RWPE2 (cell line): ENCODE measurements around the gene PDLIM1.
A peak's percentile ranks its signal among the peaks of the same experiment; 100 is the strongest.

Experiments
- ATAC-seq: fragments of 200-7000 bp; cut with Tn5 transposase; 3 replicates; pipeline ENCODE4 v1.9.1; 2021; ENCODE audit warnings: low read depth
- DNase-seq: peaks from one replicate; pipeline ENCODE4 v3.0.0-alpha.2; 2020; ENCODE audit warnings: low spot score
- H3K27ac ChIP-seq: fragments of 450-650 bp; 2 replicates; pipeline ENCODE4 v1.5.1; 2017; ENCODE audit warnings: mild to moderate bottlenecking; ENCODE audit not compliant: poor library complexity, severe bottlenecking
- H3K27me3 ChIP-seq: fragments of 250-450 bp; sonication (Bioruptor Pico); 2 replicates; pipeline ENCODE4 v1.5.1; 2021; ENCODE audit warnings: mild to moderate bottlenecking, moderate library complexity; ENCODE audit not compliant: insufficient read depth, poor library complexity, severe bottlenecking
- H3K36me3 ChIP-seq: fragments of 250-450 bp; sonication (Bioruptor Pico); 2 replicates; pipeline ENCODE4 v1.5.1; 2020; ENCODE audit warnings: low read depth, mild to moderate bottlenecking, moderate library complexity
- H3K4me1 ChIP-seq: fragments of 250-450 bp; sonication (Bioruptor Pico); 2 replicates; pipeline ENCODE4 v1.5.1; 2021; ENCODE audit warnings: mild to moderate bottlenecking, moderate library complexity; ENCODE audit not compliant: insufficient read depth, poor library complexity, severe bottlenecking
- H3K4me3 ChIP-seq: fragments of 250-450 bp; sonication (Bioruptor Pico); 2 replicates; pipeline ENCODE4 v1.5.1; 2021; ENCODE audit warnings: mild to moderate bottlenecking, moderate library complexity; ENCODE audit not compliant: severe bottlenecking
- H3K9me3 ChIP-seq: fragments of 250-450 bp; sonication (Bioruptor Pico); 2 replicates; pipeline ENCODE4 v1.5.1; 2021; ENCODE audit warnings: mild to moderate bottlenecking, moderate library complexity; ENCODE audit not compliant: severe bottlenecking
- TF ChIP-seq, protein P1 (sequence below): fragments of 450-650 bp; IDR thresholded peaks from one replicate; pipeline ENCODE4 v1.5.1; 2017; ENCODE audit warnings: mild to moderate bottlenecking, moderate library complexity; ENCODE audit not compliant: poor library complexity, severe bottlenecking

PDLIM1 gene

DNA sequence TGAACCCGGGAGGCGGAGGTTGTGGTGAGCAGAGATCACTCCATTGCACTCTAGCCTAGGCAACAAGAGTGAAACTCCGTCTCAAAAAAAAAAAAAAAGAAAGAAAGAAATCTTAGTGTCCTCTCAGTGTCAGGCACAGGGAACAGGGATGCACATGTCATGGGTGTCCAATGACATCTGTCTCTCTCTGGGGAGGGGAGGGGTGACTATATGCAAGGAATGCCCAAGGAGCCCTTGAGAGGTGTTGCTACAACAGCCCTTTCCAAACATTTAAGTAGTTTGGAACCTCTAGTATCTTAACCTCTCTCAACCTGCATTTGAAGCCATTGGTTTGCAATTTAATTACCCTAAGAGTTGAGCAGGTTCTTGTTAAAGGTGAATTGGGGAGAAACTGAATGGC, 28.9 kb downstream of the PDLIM1 start:
- Histone ChIP-seq H3K4me3 (no peak overlapping the region), H3K27ac (peak overlapping the region; percentile 94), H3K4me1 (peaks cover 50% of the 10 kb centered on the region), H3K27me3 (no peaks in the 10 kb centered on the region), H3K36me3 (peaks cover 94% of the 10 kb centered on the region), H3K9me3 (no peaks in the 10 kb centered on the region)
- TF ChIP-seq, protein P1, sequence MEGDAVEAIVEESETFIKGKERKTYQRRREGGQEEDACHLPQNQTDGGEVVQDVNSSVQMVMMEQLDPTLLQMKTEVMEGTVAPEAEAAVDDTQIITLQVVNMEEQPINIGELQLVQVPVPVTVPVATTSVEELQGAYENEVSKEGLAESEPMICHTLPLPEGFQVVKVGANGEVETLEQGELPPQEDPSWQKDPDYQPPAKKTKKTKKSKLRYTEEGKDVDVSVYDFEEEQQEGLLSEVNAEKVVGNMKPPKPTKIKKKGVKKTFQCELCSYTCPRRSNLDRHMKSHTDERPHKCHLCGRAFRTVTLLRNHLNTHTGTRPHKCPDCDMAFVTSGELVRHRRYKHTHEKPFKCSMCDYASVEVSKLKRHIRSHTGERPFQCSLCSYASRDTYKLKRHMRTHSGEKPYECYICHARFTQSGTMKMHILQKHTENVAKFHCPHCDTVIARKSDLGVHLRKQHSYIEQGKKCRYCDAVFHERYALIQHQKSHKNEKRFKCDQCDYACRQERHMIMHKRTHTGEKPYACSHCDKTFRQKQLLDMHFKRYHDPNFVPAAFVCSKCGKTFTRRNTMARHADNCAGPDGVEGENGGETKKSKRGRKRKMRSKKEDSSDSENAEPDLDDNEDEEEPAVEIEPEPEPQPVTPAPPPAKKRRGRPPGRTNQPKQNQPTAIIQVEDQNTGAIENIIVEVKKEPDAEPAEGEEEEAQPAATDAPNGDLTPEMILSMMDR, result no peak
- DNase-seq, result no peak
- no peak for ATAC-seq

DNA sequence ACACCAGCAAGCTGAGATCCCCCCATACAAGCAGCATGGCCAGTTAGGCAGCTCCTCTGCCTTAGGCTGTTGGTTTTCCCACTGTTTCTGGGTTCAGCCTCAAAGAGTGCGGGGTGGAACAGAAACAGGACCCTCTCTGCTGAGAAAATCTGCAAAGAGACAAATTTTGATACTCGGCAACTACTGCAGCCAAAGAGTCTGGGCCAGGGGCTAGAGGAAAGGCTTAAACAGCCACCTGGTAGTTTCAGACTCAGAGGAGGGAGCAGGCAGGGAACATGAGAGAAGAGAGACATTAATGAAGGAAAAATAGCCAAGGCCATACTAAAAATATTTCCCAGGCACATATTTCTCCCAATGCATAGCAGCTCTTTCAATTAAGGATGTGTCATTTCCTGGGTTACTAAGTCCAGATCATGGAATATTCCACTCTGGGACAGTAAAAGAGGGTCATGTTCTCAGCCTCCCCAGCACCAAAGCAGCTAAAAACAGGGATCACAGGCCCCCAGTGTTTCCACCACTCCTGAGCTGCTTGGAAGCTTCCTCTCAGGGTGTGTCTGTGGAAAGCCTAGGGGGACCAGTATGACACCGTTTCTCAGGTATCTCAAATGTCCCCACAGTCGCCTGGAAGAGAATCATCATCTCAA, 29.8 kb downstream of the PDLIM1 start:
- H3K36me3 ChIP-seq, result peaks cover 98% of the 10 kb centered on the region
- peak overlapping the region; percentile 94 for H3K27ac ChIP-seq
- no peak for DNase-seq
- TF ChIP-seq, protein P1, result no peak
- peaks cover 43% of the 10 kb centered on the region for H3K4me1 ChIP-seq
- no peak overlapping the region for H3K4me3 ChIP-seq
- ATAC-seq, result peak; percentile 38
- no peaks in the 10 kb centered on the region for H3K27me3 ChIP-seq
- no peaks in the 10 kb centered on the region for H3K9me3 ChIP-seq

DNA sequence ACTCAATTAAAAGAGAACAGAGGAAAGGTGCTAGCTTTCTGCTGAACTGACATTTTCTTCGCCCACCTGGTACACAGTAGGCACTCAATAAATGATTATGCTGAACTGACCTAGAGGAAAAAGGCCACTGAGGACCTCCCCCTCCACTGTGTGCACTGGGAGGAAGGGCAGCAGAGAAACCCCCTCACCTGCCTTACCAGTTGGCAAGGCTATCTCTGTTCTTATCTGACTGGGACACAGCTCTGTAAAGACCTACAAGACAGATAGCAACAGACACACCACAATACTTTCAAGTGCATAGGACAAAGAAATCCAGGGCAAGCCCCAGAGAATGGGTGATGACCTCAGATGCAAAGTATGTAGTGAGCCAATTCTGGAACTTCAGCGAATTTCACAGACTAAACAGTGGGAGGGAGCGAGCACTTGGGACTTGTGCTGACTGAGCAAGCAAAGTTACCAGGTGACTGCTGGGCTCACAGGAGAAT, 30.4 kb downstream of the PDLIM1 start:
- ATAC-seq (peak; percentile 76), DNase-seq (no peak)
- Histone ChIP-seq H3K27me3 (no peaks in the 10 kb centered on the region), H3K27ac (peak overlapping the region; percentile 94), H3K9me3 (no peaks in the 10 kb centered on the region), H3K36me3 (peaks cover 98% of the 10 kb centered on the region), H3K4me1 (peaks cover 39% of the 10 kb centered on the region), H3K4me3 (no peak overlapping the region)
- TF ChIP-seq, protein P1, result no peak

DNA sequence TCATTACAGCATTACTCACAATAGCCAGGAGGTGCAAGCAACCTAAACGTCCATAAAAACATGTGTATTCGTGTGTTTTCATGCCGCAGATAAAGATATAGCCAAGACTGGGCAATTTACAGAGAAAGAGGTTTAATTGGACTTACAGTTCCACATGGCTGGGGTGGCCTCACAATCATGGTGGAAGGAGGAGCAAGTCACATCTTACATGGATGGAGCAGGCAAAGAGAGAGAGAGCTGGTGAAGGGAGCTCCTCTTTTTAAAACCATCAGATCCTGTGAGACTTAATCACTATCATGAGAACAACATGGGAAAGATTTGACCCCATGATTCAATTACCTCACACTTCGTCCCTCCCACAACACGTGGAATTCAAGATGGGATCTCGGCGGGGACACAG, 33.0 kb downstream of the PDLIM1 start:
- H3K9me3 ChIP-seq, result no peaks in the 10 kb centered on the region
- no peaks in the 10 kb centered on the region for H3K27me3 ChIP-seq
- no peak overlapping the region for H3K4me3 ChIP-seq
- no peak overlapping the region for H3K27ac ChIP-seq
- ATAC-seq, result no peak
- TF ChIP-seq, protein P1, result no peak
- no peak for DNase-seq
- peaks cover 31% of the 10 kb centered on the region for H3K4me1 ChIP-seq
- H3K36me3 ChIP-seq, result peaks cover 95% of the 10 kb centered on the region

DNA sequence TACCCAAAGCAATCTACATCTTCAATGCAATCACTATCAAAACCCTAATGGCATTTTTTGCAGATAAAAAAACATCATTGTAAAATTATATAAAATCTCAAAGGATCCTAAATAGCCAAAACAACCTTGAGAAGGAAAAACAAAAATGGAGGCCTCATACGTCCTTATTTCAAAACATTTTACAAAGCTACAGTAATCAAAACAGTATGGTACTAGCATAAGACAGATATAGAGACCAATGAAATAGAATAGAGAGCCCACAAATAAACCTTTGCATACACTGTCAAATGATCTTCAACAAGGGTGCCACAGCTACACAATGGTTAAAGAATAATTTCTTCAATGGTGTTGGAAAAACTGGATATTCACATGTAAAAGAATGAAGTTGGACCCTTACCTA, 34.5 kb downstream of the PDLIM1 start:
- Histone ChIP-seq H3K27ac (no peak overlapping the region), H3K36me3 (peaks cover 92% of the 10 kb centered on the region), H3K9me3 (no peaks in the 10 kb centered on the region), H3K4me1 (peaks cover 23% of the 10 kb centered on the region), H3K27me3 (no peaks in the 10 kb centered on the region), H3K4me3 (no peak overlapping the region)
- TF ChIP-seq, protein P1, result no peak
- no peak for ATAC-seq
- DNase-seq, result no peak
